NCI-H128 (cell line): Measurements from ENCODE around the gene GAA.

ENCODE experiments used
- DNase-seq: peaks from one replicate; lab custom pipeline; 2025; ENCODE audit not compliant: unreplicated experiment; lab: John Stamatoyannopoulos, UW

The GAA gene

GRCh38 chr17:80103449-80104085 is 2.2 kb downstream of the GAA start:
- no peak for DNase-seq

- DNase-seq: peak; percentile 42
Observed at GRCh38 chr17:80104321-80104955, 3.1 kb downstream of the GAA start.

- DNase-seq: no peak
Observed at GRCh38 chr17:80104956-80105375, 3.6 kb downstream of the GAA start.

GRCh38 chr17:80105762-80106161 is 4.4 kb downstream of the GAA start:
- DNase-seq: peak; percentile 17

- DNase-seq: no peak
Observed at GRCh38 chr17:80106176-80106575, 4.8 kb downstream of the GAA start.

- DNase-seq: no peak
Observed at GRCh38 chr17:80106751-80107150, 5.4 kb downstream of the GAA start.

- no peak for DNase-seq
Observed at GRCh38 chr17:80107231-80108021, 6.0 kb downstream of the GAA start.

GRCh38 chr17:80108036-80108971 is 6.9 kb downstream of the GAA start:
- DNase-seq: no peak

- no peak for DNase-seq
Observed at GRCh38 chr17:80109066-80109660, 7.8 kb downstream of the GAA start.

- peak; percentile 25 for DNase-seq
Observed at GRCh38 chr17:80109713-80110446, 8.5 kb downstream of the GAA start.

GRCh38 chr17:80110447-80110812 is 9.0 kb downstream of the GAA start:
- no peak for DNase-seq

GRCh38 chr17:80110927-80111701 is 9.7 kb downstream of the GAA start:
- DNase-seq: no peak

GRCh38 chr17:80111702-80112470 is 10.5 kb downstream of the GAA start:
- no peak for DNase-seq

GRCh38 chr17:80112471-80113032 is 11.2 kb downstream of the GAA start:
- no peak for DNase-seq

- DNase-seq: no peak
Observed at GRCh38 chr17:80113033-80113484, 11.7 kb downstream of the GAA start.

- no peak for DNase-seq
Observed at GRCh38 chr17:80114758-80115157, 13.4 kb downstream of the GAA start.

- no peak for DNase-seq
Observed at GRCh38 chr17:80115159-80115558, 13.8 kb downstream of the GAA start.

- no peak for DNase-seq
Observed at GRCh38 chr17:80116276-80116920, 15.0 kb downstream of the GAA start.
